Measurements from ENCODE around the gene BLTP2.
"Not testable (repeated sequence)": the region's sequence is repeated elsewhere in the genome, so short reads cannot be mapped to it uniquely, and the experiment has no call there.

The BLTP2 gene

GRCh38 chr17:28644787-28645575, at the start of gene BLTP2:
Gene BLTP2, minus strand, starts transcription at chr17:28645158. Its CDS starts 102 bp downstream, at chr17:28645056.
- in situ Hi-C loops (cut with MboI; ENCODE audit: low pct_unique_long_range_greater_than_20kb, low sequenced_read_pairs): no loop called here
- DNase-seq: peak; percentile 95

- in situ Hi-C loops (cut with MboI; ENCODE audit: low pct_unique_long_range_greater_than_20kb, low sequenced_read_pairs): no loop called here
- no peak for DNase-seq
These were observed 48.9 kb upstream of the BLTP2 start for GRCh38 chr17:28693869-28694268.

- no peak for DNase-seq
- in situ Hi-C loops (cut with MboI; ENCODE audit: low pct_unique_long_range_greater_than_20kb, low sequenced_read_pairs): no loop called here
These were observed 44.1 kb upstream of the BLTP2 start for GRCh38 chr17:28689011-28689410.

GRCh38 chr17:28688481-28688880, 43.5 kb upstream of the BLTP2 start:
- in situ Hi-C loops (cut with MboI; ENCODE audit: low pct_unique_long_range_greater_than_20kb, low sequenced_read_pairs): no loop called here

GRCh38 chr17:28686296-28686695, 41.3 kb upstream of the BLTP2 start:
- DNase-seq: no peak
- in situ Hi-C loops (cut with MboI; ENCODE audit: low pct_unique_long_range_greater_than_20kb, low sequenced_read_pairs): no loop called here

More at GRCh38 chr17:28688481-28688880, 43.5 kb upstream of the BLTP2 start:
- no peak for DNase-seq

- DNase-seq: no peak
- in situ Hi-C loops (cut with MboI; ENCODE audit: low pct_unique_long_range_greater_than_20kb, low sequenced_read_pairs): no loop called here
These were observed 40.4 kb upstream of the BLTP2 start for GRCh38 chr17:28685366-28685765.

- DNase-seq: peak; percentile 26
- in situ Hi-C loops (cut with MboI; ENCODE audit: low pct_unique_long_range_greater_than_20kb, low sequenced_read_pairs): no loop called here
These were observed 40.0 kb upstream of the BLTP2 start for GRCh38 chr17:28684963-28685362.

- in situ Hi-C loops (cut with MboI; ENCODE audit: low pct_unique_long_range_greater_than_20kb, low sequenced_read_pairs): no loop called here
- no peak for DNase-seq
These were observed 37.7 kb upstream of the BLTP2 start for GRCh38 chr17:28682655-28683054.

GRCh38 chr17:28675980-28676379, 31.0 kb upstream of the BLTP2 start:
- in situ Hi-C loops (cut with MboI; ENCODE audit: low pct_unique_long_range_greater_than_20kb, low sequenced_read_pairs): no loop called here
- DNase-seq: peak; percentile 8

GRCh38 chr17:28675490-28675889, 30.5 kb upstream of the BLTP2 start:
- in situ Hi-C loops (cut with MboI; ENCODE audit: low pct_unique_long_range_greater_than_20kb, low sequenced_read_pairs): no loop called here
- no peak for DNase-seq

- in situ Hi-C loops (cut with MboI; ENCODE audit: low pct_unique_long_range_greater_than_20kb, low sequenced_read_pairs): no loop called here
- DNase-seq: no peak
These were observed 25.0 kb upstream of the BLTP2 start for GRCh38 chr17:28669918-28670317.

- no peak for DNase-seq
- in situ Hi-C loops (cut with MboI; ENCODE audit: low pct_unique_long_range_greater_than_20kb, low sequenced_read_pairs): no loop called here
These were observed 22.9 kb upstream of the BLTP2 start for GRCh38 chr17:28667870-28668269.

- DNase-seq: peak; percentile 23
- in situ Hi-C loops (cut with MboI; ENCODE audit: low pct_unique_long_range_greater_than_20kb, low sequenced_read_pairs): no loop called here
These were observed 21.0 kb upstream of the BLTP2 start for GRCh38 chr17:28665994-28666393.

- no peak for DNase-seq
These were observed 18.8 kb upstream of the BLTP2 start for GRCh38 chr17:28663723-28664122.

GRCh38 chr17:28662527-28662829, 17.5 kb upstream of the BLTP2 start:
- no peak for DNase-seq
- in situ Hi-C loops (cut with MboI; ENCODE audit: low pct_unique_long_range_greater_than_20kb, low sequenced_read_pairs): no loop called here

More at GRCh38 chr17:28663723-28664122, 18.8 kb upstream of the BLTP2 start:
- in situ Hi-C loops (cut with MboI; ENCODE audit: low pct_unique_long_range_greater_than_20kb, low sequenced_read_pairs): no loop called here

GRCh38 chr17:28661635-28662526, 16.9 kb upstream of the BLTP2 start, which contains the start of the genes SDF2 and SUPT6H:
Gene SDF2, minus strand, starts transcription at chr17:28661906. Its CDS starts 30 bp downstream, at chr17:28661876.
Gene SUPT6H, plus strand, starts transcription at chr17:28662205. Its CDS starts 11,197 bp downstream, at chr17:28673402.
- in situ Hi-C loops (cut with MboI; ENCODE audit: low pct_unique_long_range_greater_than_20kb, low sequenced_read_pairs): no loop called here
- DNase-seq: peak; percentile 95

GRCh38 chr17:28659497-28659881, 14.5 kb upstream of the BLTP2 start:
- DNase-seq; in situ Hi-C loops (cut with MboI; ENCODE audit: low pct_unique_long_range_greater_than_20kb, low sequenced_read_pairs): not testable (repeated sequence)

- DNase-seq; in situ Hi-C loops (cut with MboI; ENCODE audit: low pct_unique_long_range_greater_than_20kb, low sequenced_read_pairs): not testable (repeated sequence)
These were observed 14.0 kb upstream of the BLTP2 start for GRCh38 chr17:28658766-28659496.

- in situ Hi-C loops (cut with MboI; ENCODE audit: low pct_unique_long_range_greater_than_20kb, low sequenced_read_pairs): not testable (repeated sequence)
These were observed 13.4 kb upstream of the BLTP2 start for GRCh38 chr17:28658342-28658741.

More at GRCh38 chr17:28658342-28658741, 13.4 kb upstream of the BLTP2 start:
- not testable (repeated sequence) for DNase-seq

All from KBM-7 (cell line).